GM12801 (cell line): ENCODE data around the gene HS1BP3.

Experiments
- CTCF ChIP-seq: IDR thresholded peaks from one replicate; pipeline ENCODE4 v1.5.1; 2011; ENCODE audit warnings: control low read depth; ENCODE audit not compliant: insufficient read length; ENCODE audit errors: extremely low read depth

Gene HS1BP3

DNA sequence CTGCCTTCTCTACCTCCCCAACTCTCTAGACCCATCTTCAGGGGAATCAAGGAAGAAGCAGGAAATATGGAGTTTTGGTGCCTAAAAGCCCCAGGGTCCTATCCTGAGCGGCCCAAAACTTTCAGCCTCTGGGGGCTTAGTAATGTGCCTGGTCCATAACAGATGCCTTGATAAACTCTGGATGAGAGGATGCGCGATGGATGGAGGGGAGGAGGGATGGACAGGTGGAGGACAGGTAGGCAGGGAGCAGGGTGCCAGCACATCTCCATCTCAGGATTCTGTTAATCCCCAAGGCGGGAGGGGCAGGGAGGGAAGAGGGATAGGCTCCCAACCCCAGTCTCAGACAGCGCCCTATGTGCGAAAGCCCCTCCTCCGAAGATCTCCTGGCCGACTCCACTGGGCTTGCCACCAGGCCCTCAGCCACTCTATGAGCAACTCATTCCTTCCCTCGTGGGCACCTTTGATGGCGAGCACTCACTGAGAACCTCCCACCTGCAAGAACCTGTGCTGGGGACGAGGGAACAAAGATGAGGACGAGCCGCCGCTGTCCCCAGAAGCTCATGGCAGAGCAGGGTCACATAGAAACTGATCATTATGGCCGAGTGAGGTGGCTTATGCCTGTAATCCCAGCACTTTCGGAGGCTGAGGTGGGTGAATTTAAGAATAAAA is 23.1 kb downstream of the HS1BP3 start:
- no peak for TF ChIP-seq CTCF

DNA sequence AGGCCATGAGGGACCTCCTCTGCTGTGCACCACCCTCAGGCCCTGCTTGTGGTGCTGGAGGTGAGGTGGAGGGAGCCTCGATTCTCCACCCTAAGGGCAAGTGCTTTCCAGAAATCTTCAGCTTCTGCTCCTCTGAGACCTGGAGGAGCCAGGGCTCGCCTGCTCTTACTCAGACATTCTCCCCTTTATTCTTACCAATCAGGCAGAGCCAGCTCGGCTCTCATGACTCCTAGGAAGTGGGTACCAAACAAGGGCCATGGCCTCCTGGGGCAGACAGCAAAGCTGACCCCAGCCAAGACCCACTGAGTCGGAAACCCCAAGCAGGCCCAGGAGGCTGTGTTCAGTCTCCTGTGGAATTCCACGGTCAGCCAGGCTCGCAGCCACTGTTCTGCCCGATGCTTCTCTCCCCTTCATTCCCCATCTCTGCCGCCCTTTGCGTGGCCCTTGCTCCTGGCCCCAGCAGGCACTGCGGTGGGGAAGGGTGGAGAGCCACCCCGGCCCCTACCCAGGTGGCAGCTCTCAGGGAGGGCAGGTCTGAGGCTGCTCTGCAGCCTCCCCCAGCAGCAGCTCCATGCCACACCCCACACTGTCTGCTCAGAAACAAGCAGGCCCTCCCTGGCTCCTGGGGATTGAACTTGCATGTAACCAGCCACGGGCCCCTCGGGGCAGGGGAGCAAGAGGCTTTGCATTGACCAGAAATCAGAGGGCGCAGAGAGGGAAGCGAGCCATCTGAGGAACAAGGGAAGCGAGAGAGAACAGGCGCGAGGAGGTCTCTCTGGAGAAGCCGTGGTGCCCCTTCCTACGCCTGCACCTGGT is 24.0 kb downstream of the HS1BP3 start:
- TF ChIP-seq CTCF: no peak

DNA sequence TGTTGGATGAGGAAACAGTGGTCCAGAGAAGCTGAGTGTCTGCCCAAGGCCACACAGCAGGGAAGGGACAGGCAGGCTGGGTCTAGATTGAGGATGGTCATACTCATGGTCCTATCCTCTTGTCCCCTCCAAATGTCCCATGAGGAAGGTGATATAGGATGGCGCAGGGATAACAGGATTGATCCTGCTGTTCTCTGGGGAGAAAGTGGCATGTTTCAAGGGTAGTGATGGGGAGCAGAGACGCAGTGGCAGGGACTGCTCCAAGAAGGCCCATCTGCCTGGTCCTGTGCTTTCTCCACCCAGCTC is 24.6 kb downstream of the HS1BP3 start:
- TF ChIP-seq CTCF: no peak

DNA sequence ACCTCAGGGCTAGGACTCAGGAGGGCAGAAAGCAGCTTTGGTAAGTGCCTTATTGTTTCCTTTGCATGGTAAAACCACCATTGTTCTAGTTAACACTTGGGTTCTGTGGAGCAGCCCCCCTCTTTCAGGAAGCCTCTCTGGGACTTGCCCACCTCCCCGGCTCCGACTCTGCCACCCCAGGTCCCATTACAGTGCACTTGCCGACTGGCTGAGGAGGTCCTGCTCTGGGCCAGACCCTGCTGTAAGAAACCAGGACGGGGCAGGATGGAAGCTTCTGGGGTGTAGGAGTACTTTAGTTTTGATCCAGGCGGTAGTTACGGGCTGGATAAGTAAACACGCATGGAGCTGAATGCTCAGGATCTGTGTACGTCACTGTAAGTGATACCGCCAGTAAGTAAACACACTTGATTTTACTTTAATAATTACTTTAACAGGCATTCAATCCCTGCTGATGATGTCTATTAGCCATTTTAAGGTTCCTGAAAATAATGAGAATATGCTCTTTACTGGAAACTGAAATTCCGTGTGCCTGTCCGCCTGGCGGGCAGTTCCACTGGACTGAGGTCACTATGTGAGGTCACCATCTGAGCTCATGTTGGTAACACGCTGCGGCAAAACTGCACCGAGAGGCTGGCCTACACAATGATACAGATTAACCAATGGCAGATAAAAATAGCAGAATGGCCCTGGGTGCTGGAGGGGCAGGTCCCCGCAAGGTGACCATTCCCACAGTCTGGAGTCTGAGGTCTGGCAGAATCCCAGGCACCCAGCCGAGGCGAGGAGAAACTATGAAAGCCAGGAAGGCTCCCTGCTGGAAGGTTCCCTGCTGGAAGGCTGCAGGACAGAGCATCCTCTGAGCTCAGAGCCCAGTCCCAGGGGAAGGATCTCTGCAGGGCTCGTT is 25.2 kb downstream of the HS1BP3 start:
- TF ChIP-seq CTCF: no peak

DNA sequence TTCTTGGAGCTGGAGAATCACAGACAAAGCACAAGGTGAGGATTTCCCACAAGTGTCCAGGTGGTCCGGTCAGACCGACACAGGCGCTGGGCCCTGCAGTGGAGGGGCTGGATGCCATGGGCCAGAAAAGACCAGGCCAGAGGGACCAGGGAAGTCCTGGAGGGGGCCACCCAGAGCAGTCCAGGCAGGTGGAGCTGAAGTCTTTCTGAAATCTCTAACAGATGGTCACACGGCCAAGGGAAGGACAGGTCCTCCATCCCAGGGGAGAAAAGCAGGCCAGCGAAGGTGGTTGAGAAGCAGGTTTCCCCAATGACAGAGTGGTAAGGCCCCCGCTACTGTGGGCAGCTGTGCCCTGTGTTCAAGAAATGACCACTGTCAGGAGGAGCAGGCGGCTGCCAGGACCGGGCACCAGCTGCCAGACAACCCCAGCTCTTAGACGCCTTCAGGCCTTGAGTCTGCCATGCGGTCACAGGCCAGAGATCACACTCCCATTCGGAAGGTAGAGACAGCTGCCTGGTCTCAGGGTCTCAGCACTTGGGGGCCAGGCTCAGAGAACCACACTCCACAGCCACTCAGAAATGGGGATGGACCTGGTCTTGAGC is 25.9 kb downstream of the HS1BP3 start:
- TF ChIP-seq CTCF: no peak

DNA sequence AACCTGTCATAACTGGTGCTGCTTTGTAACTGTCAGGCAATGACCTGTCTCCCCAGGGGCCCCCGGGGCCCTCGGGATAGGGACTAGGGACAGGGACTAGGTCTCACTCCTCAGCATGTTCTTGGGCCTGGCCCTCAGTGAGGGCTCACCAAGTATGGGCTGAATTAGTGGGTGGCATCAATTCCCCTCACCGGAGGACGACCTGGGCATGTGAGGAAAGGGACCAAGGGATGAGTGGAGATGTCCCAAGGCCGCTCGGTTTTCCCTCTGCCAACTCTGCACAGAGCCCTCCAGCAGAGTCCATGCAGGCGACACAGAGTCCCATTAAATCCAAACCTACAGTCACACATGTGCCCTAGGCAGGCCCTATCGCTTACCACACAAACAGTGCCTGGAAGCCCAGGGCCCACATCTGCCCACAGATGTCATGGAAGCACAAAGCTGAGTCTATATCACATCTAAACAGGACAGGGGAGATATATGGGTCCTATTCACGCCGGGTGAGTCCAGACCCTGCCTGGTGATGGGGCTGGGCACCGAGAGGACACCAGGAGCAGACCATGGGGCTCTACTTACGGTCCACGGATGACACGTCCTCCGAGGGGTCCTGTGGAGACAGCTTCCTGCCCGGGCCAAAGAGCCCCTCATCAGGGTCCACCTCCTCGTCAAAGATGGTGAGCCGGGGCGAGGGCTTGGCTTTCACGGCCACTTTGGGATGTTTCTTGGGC is 26.6 kb downstream of the HS1BP3 start:
- TF ChIP-seq CTCF: no peak

- no peak for TF ChIP-seq CTCF
These were observed 27.1 kb downstream of the HS1BP3 start for GRCh38 chr2:20623741-20624155.
